ENCODE results near the gene KIF23. TPM values are rescaled to one million over a fixed set of nuclear protein-coding genes. Genes with fewer than 3 reads are reported as not detected.

KIF23 gene
- total RNA-seq, 1 donor from 2014 or later, result 8.6 TPM

- TF ChIP-seq, protein P1, sequence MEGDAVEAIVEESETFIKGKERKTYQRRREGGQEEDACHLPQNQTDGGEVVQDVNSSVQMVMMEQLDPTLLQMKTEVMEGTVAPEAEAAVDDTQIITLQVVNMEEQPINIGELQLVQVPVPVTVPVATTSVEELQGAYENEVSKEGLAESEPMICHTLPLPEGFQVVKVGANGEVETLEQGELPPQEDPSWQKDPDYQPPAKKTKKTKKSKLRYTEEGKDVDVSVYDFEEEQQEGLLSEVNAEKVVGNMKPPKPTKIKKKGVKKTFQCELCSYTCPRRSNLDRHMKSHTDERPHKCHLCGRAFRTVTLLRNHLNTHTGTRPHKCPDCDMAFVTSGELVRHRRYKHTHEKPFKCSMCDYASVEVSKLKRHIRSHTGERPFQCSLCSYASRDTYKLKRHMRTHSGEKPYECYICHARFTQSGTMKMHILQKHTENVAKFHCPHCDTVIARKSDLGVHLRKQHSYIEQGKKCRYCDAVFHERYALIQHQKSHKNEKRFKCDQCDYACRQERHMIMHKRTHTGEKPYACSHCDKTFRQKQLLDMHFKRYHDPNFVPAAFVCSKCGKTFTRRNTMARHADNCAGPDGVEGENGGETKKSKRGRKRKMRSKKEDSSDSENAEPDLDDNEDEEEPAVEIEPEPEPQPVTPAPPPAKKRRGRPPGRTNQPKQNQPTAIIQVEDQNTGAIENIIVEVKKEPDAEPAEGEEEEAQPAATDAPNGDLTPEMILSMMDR (IDR thresholded peaks at IDR 0.05; ENCODE audit: insufficient read depth, low read length, poor library complexity, severe bottlenecking), result no peak
- Histone ChIP-seq H3K36me3 (ENCODE audit: control insufficient read depth, insufficient read depth, low read length) (no peaks in the 10 kb centered on the region), H3K4me3 (ENCODE audit: low read depth, low read length) (no peak overlapping the region), H3K27me3 (ENCODE audit: control insufficient read depth, insufficient read depth, low read length) (peaks cover 3% of the 10 kb centered on the region)
- no peak for DNase-seq (ENCODE audit: low read depth)
These were observed 83.5 kb downstream of the KIF23 start for GRCh38 chr15:69497667-69498066.

Other genes starting within 250 kb of the KIF23 start
- 6.4 and 9.7 TPM in 2 replicates for gene PAQR5, start 115.4 kb upstream of the KIF23 start, total RNA-seq
- gene RPLP1, start 38.5 kb downstream of the KIF23 start, total RNA-seq, result 930 and 943 TPM in 2 replicates

Data from kidney epithelial cell (primary cell).